ENCODE data around the gene CACNA1C.

The CACNA1C gene

DNA sequence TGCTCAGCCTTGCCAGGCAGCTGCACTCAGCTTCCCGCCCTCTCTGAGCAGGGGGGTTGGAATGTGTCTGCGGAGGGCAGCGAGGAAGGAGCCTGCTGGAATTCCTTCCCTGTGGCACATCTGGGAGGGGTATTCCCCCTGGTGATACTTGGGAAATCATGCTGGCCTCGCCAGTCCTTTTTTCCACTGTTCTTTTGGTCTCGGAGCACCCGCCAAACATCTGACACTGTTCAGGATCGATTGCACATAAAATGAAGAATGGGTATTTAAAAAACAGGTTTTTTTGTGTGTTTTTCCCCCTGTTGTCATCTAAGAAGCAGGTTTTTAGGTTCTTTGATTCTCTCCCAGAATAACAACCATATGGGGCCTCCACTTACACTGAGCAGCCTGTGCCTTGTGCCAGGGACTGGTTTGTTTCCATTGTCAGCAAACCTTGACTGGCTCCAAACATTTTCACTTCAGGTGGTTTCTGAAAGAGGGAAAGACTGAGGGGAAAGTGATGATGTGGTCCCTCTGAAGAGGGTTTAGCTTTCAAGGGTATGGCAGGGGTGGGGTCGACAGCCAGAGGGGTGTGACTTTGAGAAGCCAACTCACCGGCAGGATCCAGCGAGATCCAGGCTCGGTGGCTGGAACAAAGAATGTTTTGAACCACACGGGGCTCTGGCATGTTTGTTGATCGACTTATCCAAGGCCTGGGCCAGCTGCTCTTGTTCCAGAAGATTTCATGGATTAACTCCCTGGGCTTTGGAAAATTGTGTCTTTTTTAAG, 215.1 kb downstream of the CACNA1C start:
- Histone ChIP-seq H3K4me1 (ENCODE audit: control insufficient read depth in 1 of 2, insufficient read depth in 2 of 2, low read length in 2 of 2) (peaks cover 0 to 38% of the 10 kb centered on the region in 2 donors), H3K36me3 (ENCODE audit: control insufficient read depth in 1 of 2, insufficient read depth in 2 of 2, low read length in 2 of 2) (peaks cover 0 to 4% of the 10 kb centered on the region in 2 donors), H3K27me3 (ENCODE audit: low read depth, low read length) (no peaks in the 10 kb centered on the region), H3K9me3 (ENCODE audit: control insufficient read depth in 1 of 2, low read length in 2 of 2) (no peaks in the 10 kb centered on the region), H3K4me3 (ENCODE audit: low read depth in 1 of 2, low read length in 2 of 2) (no peak overlapping the region), H3K27ac (ENCODE audit: low read length) (peak overlapping the region; percentile 67)

- Histone ChIP-seq H3K4me3 (ENCODE audit: low read depth in 1 of 2, low read length in 2 of 2) (no peak overlapping the region), H3K9me3 (ENCODE audit: control insufficient read depth in 1 of 2, low read length in 2 of 2) (no peaks in the 10 kb centered on the region), H3K36me3 (ENCODE audit: control insufficient read depth in 1 of 2, insufficient read depth in 2 of 2, low read length in 2 of 2) (peaks cover 0 to 4% of the 10 kb centered on the region in 2 donors), H3K27me3 (ENCODE audit: low read depth, low read length) (no peaks in the 10 kb centered on the region), H3K27ac (ENCODE audit: low read length) (peak overlapping the region; percentile 67), H3K4me1 (ENCODE audit: control insufficient read depth in 1 of 2, insufficient read depth in 2 of 2, low read length in 2 of 2) (peaks cover 0 to 36% of the 10 kb centered on the region in 2 donors)
These were observed 215.9 kb downstream of the CACNA1C start for GRCh38 chr12:2268471-2269286.

DNA sequence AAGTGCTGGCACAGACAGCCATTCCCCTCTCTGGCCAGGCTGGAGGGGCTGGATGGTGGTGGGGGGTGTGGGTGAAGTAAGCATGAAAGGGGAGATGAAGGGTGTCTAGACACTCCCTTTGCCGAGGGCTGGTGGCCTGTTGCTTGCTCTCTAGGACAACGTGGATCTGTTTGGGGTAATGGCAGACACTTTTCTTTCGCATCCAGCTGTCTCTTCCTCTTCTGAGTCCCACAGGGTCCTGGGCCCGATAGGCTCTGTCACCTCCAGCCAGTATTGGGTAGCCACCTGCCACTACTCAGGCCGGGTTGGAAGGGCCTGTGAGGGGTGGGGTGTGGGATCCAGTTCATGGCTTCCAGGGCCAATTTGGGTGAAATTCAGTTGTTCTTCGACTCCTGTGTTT, 218.1 kb downstream of the CACNA1C start:
- Histone ChIP-seq H3K4me3 (ENCODE audit: low read depth in 1 of 2, low read length in 2 of 2) (no peak overlapping the region), H3K27ac (ENCODE audit: low read length) (no peak overlapping the region), H3K4me1 (ENCODE audit: control insufficient read depth in 1 of 2, insufficient read depth in 2 of 2, low read length in 2 of 2) (peaks cover 0 to 15% of the 10 kb centered on the region in 2 donors), H3K9me3 (ENCODE audit: control insufficient read depth in 1 of 2, low read length in 2 of 2) (no peaks in the 10 kb centered on the region), H3K36me3 (ENCODE audit: control insufficient read depth in 1 of 2, insufficient read depth in 2 of 2, low read length in 2 of 2) (peaks cover 0 to 4% of the 10 kb centered on the region in 2 donors), H3K27me3 (ENCODE audit: low read depth, low read length) (no peaks in the 10 kb centered on the region)

DNA sequence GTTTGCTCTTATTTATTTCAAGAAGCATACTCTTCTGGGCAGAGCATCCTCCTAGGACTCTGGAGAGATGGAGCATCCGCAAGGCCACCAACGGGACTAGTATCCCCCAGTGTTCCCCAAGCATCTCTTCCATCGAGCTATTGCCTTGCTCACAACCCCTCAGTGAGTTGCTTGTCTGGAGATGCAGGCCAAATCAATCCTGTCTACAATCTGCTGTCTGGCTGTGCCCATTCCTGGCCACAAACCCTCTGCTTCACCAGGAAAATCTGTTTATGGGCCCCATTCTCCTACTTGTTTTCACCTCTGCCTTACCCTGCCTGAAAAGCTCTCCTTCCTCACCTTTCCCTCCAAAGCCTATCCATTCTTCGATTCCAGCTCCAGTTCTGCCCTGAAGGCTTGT, 219.2 kb downstream of the CACNA1C start:
- peaks cover 0 to 8% of the 10 kb centered on the region in 2 donors for H3K4me1 ChIP-seq (ENCODE audit: control insufficient read depth in 1 of 2, insufficient read depth in 2 of 2, low read length in 2 of 2)
- H3K27ac ChIP-seq (ENCODE audit: low read length) = peak overlapping the region; percentile 20
- peaks cover 0 to 4% of the 10 kb centered on the region in 2 donors for H3K36me3 ChIP-seq (ENCODE audit: control insufficient read depth in 1 of 2, insufficient read depth in 2 of 2, low read length in 2 of 2)
- no peaks in the 10 kb centered on the region for H3K9me3 ChIP-seq (ENCODE audit: control insufficient read depth in 1 of 2, low read length in 2 of 2)
- H3K4me3 ChIP-seq (ENCODE audit: low read depth in 1 of 2, low read length in 2 of 2) = no peak overlapping the region
- H3K27me3 ChIP-seq (ENCODE audit: low read depth, low read length) = no peaks in the 10 kb centered on the region

DNA sequence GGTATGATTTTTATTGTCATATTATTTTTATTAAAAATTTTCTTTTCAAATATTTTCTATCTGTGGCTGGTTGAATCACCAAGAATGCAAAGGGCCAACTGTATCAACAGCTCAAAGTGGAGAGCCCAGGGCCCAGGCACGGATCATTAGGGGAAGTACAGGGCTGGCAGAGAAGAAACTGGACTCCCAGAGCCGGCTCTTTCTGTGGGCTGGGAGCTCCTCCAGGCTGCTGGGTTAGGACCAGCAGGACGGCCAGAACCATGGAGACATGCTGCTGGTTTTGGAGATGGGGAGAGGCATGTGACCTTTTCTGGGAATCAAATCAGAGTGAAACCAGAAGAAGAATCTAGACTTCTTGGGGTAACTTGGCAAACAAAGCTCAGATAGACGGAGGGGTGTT, 220.5 kb downstream of the CACNA1C start:
- no peak overlapping the region for H3K4me3 ChIP-seq (ENCODE audit: low read depth in 1 of 2, low read length in 2 of 2)
- peaks cover 0 to 4% of the 10 kb centered on the region in 2 donors for H3K36me3 ChIP-seq (ENCODE audit: control insufficient read depth in 1 of 2, insufficient read depth in 2 of 2, low read length in 2 of 2)
- no peak overlapping the region for H3K27ac ChIP-seq (ENCODE audit: low read length)
- H3K27me3 ChIP-seq (ENCODE audit: low read depth, low read length) = no peaks in the 10 kb centered on the region
- H3K9me3 ChIP-seq (ENCODE audit: control insufficient read depth in 1 of 2, low read length in 2 of 2) = no peaks in the 10 kb centered on the region
- no peaks in the 10 kb centered on the region for H3K4me1 ChIP-seq (ENCODE audit: control insufficient read depth in 1 of 2, insufficient read depth in 2 of 2, low read length in 2 of 2)

DNA sequence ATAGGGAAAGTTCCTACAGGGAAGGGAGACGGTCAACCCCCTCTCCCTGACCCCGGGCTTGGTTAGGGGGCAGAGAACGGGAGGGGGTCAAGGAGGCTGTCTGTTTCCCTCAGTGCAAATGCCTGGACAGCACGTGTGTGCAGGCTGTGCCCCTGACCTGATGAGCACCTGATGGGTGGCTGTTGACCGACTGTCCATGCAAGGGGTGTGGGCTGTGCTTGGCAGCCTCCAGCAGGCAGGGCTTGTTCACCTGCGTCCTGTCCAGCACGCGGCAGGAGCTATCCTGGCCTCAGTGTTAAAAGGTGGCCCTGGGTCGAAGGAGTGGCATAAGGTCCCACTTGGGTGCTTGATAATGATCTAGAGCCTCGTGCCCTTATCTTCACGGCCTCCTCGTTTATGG, 221.0 kb downstream of the CACNA1C start:
- H3K4me1 ChIP-seq (ENCODE audit: control insufficient read depth in 1 of 2, insufficient read depth in 2 of 2, low read length in 2 of 2) = no peaks in the 10 kb centered on the region
- H3K9me3 ChIP-seq (ENCODE audit: control insufficient read depth in 1 of 2, low read length in 2 of 2) = no peaks in the 10 kb centered on the region
- H3K27ac ChIP-seq (ENCODE audit: low read length) = no peak overlapping the region
- H3K27me3 ChIP-seq (ENCODE audit: low read depth, low read length) = no peaks in the 10 kb centered on the region
- no peaks in the 10 kb centered on the region for H3K36me3 ChIP-seq (ENCODE audit: control insufficient read depth in 1 of 2, insufficient read depth in 2 of 2, low read length in 2 of 2)
- H3K4me3 ChIP-seq (ENCODE audit: low read depth in 1 of 2, low read length in 2 of 2) = no peak overlapping the region

DNA sequence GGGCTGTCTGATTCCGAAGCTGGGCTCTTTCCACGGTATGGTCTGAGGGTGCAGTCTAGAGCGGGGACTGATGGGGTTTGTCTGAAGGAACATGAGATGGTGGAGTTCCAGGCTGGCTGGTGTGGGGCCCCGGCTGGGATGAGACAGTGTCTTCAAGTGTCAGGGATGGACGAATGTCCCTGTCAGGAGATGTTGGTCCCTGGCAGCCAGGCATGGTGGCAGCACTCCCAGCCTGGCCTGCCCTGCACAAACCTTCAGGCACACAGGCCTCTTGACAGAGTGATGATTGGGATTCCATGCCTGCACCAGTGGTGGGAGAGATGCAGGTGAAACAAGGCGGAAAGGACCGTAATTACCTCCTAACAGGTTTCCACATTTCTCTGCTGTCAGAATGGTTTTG, 221.9 kb downstream of the CACNA1C start:
- Histone ChIP-seq H3K36me3 (ENCODE audit: control insufficient read depth in 1 of 2, insufficient read depth in 2 of 2, low read length in 2 of 2) (no peaks in the 10 kb centered on the region), H3K27ac (ENCODE audit: low read length) (no peak overlapping the region), H3K4me3 (ENCODE audit: low read depth in 1 of 2, low read length in 2 of 2) (no peak overlapping the region), H3K27me3 (ENCODE audit: low read depth, low read length) (no peaks in the 10 kb centered on the region), H3K4me1 (ENCODE audit: control insufficient read depth in 1 of 2, insufficient read depth in 2 of 2, low read length in 2 of 2) (no peaks in the 10 kb centered on the region), H3K9me3 (ENCODE audit: control insufficient read depth in 1 of 2, low read length in 2 of 2) (no peaks in the 10 kb centered on the region)

DNA sequence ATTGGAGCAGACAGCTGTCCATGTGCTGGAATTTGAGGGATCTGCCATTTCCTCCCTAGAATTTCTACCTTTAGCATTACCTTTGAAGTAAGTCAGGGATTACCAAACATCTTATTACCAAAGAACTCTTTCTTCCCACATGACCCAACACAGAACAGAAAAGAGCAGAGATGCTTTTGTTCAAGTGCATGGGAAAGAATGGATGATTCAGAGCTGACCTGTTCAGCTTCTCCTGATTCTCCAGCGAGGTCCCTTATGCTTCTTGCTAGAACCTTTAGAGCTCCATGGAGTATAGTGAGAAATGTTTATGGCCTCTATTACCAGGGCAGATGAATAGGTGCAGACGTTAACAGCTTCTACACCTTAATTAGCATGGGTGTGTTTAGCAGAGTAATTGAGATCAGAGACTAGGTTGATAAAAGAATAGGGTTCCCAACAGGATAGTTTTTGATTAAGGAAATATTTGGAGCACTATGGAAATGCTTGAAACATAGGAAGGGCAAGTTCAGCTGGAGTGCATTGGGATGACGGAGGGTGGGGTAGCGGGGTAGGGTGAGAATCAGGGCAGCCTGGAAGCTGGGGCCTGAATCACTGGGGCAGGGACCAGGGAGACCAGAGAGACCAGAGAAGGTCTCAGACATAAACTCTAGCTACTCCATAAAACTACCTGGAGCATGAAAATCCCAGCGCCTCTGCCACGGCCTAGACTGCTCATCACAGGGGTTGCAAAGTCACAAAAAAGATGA, 223.7 kb downstream of the CACNA1C start:
- H3K4me3 ChIP-seq (ENCODE audit: low read depth in 1 of 2, low read length in 2 of 2) = no peak overlapping the region
- H3K9me3 ChIP-seq (ENCODE audit: control insufficient read depth in 1 of 2, low read length in 2 of 2) = no peaks in the 10 kb centered on the region
- no peaks in the 10 kb centered on the region for H3K27me3 ChIP-seq (ENCODE audit: low read depth, low read length)
- no peaks in the 10 kb centered on the region for H3K36me3 ChIP-seq (ENCODE audit: control insufficient read depth in 1 of 2, insufficient read depth in 2 of 2, low read length in 2 of 2)
- no peak overlapping the region for H3K27ac ChIP-seq (ENCODE audit: low read length)
- no peaks in the 10 kb centered on the region for H3K4me1 ChIP-seq (ENCODE audit: control insufficient read depth in 1 of 2, insufficient read depth in 2 of 2, low read length in 2 of 2)

DNA sequence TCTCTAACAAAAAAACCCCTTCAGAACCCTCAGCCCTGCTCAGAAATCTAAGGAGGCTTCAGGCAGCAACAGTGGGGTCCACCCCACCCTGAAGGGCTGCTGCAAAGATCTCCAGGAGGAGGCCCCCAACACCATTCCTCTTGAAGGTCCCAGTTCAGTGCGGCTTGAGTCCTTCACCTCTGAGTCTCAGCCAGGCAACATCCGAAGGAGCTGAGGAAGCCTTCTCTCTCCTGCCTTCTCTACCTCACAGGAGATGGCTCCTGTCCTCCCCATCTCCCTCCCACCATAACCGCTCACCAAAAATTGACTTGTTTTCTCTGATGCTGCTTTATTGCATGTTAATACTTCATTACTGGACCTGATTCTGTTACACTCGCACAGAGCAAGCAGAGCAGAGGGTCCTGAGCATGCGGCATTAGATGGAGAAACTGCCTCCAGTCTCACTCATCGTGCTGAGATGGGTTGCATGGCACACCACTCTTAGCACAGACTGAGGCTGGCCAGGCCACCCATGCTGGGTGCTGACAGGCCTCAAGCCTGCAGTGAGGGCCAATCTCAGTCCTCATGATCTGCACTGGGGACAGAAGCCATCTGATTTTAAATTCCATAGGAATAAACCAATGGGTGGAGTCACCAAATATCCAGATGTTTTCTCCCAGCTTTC, 224.8 kb downstream of the CACNA1C start:
- Histone ChIP-seq H3K4me1 (ENCODE audit: control insufficient read depth in 1 of 2, insufficient read depth in 2 of 2, low read length in 2 of 2) (no peaks in the 10 kb centered on the region), H3K27me3 (ENCODE audit: low read depth, low read length) (no peaks in the 10 kb centered on the region), H3K36me3 (ENCODE audit: control insufficient read depth in 1 of 2, insufficient read depth in 2 of 2, low read length in 2 of 2) (no peaks in the 10 kb centered on the region), H3K27ac (ENCODE audit: low read length) (no peak overlapping the region), H3K9me3 (ENCODE audit: control insufficient read depth in 1 of 2, low read length in 2 of 2) (no peaks in the 10 kb centered on the region), H3K4me3 (ENCODE audit: low read depth in 1 of 2, low read length in 2 of 2) (no peak overlapping the region)

GRCh38 chr12:2281446-2281845, 228.7 kb downstream of the CACNA1C start:
- Histone ChIP-seq H3K4me1 (ENCODE audit: control insufficient read depth in 1 of 2, insufficient read depth in 2 of 2, low read length in 2 of 2) (peaks cover 7 to 30% of the 10 kb centered on the region in 2 donors), H3K9me3 (ENCODE audit: control insufficient read depth in 1 of 2, low read length in 2 of 2) (no peaks in the 10 kb centered on the region), H3K4me3 (ENCODE audit: low read depth in 1 of 2, low read length in 2 of 2) (no peak overlapping the region), H3K27ac (ENCODE audit: low read length) (no peak overlapping the region), H3K27me3 (ENCODE audit: low read depth, low read length) (no peaks in the 10 kb centered on the region), H3K36me3 (ENCODE audit: control insufficient read depth in 1 of 2, insufficient read depth in 2 of 2, low read length in 2 of 2) (no peaks in the 10 kb centered on the region)

- no peaks in the 10 kb centered on the region for H3K9me3 ChIP-seq (ENCODE audit: control insufficient read depth in 1 of 2, low read length in 2 of 2)
- H3K27me3 ChIP-seq (ENCODE audit: low read depth, low read length) = no peaks in the 10 kb centered on the region
- peaks cover 12 to 32% of the 10 kb centered on the region in 2 donors for H3K4me1 ChIP-seq (ENCODE audit: control insufficient read depth in 1 of 2, insufficient read depth in 2 of 2, low read length in 2 of 2)
- no peak overlapping the region for H3K27ac ChIP-seq (ENCODE audit: low read length)
- H3K36me3 ChIP-seq (ENCODE audit: control insufficient read depth in 1 of 2, insufficient read depth in 2 of 2, low read length in 2 of 2) = no peaks in the 10 kb centered on the region
- no peak overlapping the region for H3K4me3 ChIP-seq (ENCODE audit: low read depth in 1 of 2, low read length in 2 of 2)
These were observed 229.5 kb downstream of the CACNA1C start for GRCh38 chr12:2282318-2282717.

Measured in muscle layer of duodenum (tissue), 2 donors.